Islet of Langerhans (tissue), 1 donor: ENCODE measurements around the gene DKK3.

Experiments
- FAIRE-seq: peaks from one replicate; lab custom pipeline; 2011; peaks lifted over from hg19 to GRCh38; lab: Jason Lieb, UNC

DKK3 gene

DNA sequence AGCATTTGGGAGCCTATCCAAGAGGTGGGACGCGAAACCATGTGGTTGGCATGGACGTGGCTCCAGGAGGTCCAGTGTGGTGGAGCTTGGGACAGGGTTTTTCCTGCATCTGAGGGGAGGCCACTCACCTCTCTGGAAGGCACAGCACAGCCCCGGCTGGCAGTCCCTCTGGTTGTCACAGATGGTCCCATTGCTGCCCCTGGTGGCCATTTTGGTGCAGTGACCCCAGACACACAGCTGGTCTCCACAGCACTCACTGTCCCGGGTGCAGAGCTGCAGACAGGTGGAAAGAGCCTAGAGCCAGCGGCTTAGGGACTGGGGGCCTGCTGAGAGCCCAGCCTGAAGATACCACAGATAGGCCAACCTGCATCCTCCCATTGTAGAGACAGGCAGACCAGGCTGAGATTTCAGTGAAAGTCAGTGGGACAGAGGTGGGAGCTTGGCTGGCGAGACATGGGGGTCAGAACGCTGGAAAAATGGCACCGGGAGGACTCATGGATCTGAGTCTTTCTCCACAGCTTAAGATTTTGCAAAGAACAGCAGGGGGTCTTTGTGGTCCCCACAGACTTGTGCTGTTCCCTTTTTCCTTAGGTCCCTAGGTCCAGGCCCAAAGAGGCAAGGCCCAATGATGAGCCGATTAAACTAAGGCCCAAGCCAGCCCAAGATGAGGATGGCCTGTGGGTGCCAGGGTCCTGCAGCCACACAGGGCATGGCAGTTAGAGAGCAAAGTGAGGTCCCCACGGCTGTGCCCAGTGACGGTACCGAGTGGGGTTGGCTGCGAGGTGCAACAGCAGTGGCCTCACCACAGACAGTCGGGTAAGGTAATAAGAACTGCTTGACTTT, 41.4 kb downstream of the DKK3 start:
- no peak for FAIRE-seq

DNA sequence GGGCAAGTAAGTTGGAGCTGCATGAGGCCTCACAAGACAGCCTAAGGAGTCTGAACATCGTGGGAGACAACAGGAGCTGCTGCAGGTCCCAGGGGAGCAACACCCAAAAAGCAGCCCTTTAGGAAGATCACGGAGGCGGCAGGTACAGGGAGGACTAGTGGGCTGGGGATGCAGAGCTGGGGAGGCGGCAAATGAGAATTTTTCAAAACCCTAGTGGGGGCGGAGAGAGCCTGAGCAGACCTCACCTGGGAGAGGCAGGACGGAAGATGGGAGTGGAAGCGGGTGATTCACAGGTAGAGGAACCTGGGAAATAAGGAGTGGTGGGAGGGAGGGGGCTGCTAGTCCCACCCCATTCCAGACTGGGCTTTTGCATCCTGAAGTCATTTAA, 42.1 kb downstream of the DKK3 start:
- FAIRE-seq = no peak

DNA sequence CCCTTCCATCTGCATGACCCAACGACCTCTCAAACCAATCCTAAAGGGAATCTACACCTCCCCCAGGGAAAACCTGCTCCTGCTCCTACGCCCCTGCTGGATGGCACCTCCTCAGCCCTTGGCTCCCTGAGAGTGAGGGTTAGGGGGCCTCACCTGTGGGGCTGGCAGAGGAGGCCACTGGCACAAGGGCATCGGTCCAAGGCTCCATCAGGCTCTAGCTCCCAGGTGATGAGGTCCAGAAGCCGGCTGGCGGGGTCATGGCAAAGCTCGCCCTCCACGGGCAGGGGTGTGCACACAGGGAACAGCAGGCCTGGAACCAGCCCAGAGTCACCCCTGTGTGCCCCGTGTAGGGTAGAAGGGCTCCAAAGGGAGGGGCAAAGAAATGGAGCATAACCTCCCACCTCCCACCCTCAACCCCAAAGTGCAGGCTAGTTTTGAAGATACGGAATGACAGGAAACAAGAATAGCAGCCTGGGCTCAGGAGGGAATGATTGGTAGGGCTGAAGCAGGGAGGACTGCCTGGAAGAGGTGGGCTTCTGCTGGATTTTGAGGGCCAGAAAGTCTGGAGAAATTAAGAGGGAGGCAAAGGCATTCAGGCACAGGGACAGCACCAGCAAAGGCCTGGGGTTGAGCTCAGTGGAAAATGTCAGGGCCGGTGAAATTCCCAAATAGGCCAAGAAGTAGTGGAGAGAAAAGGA, 42.6 kb downstream of the DKK3 start:
- no peak for FAIRE-seq

DNA sequence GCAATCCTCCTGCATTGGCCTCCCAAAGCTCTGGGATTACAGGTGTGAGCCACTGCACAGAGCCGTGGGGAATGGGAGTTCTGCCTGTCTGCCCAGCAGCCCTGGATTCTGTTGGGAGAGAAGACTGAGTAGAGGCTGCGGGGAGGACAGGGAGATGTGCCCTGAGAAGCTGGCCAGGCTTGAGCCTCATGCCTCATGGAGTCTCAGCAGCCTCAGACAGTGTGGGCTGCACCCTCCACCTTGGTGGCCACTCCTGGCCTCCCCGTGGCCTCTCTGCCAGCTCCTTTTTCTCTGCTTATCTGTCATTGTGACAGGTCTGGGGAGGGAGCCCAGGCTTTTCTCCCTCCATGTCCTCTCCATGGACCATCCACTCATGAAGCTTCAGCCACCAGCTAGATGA, 43.2 kb downstream of the DKK3 start:
- no peak for FAIRE-seq

DNA sequence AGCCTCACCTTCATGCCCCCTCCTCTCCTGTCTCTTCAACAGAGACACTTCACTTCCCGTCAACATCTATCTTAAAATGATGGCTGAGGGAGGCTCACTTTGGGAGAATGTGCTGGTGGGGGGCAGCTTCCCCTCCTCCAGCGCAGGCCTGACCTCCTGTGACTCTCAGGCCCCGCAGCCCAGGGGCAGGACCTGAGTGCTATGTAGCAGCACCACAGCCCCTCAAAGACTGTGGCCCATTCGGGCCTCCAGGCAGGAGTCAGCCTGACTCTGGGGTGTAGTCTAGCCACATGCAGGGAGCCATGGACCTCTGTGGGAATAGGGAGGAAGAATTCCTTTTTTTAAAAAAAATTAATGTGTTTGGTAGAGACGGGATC, 43.7 kb downstream of the DKK3 start:
- no peak for FAIRE-seq

DNA sequence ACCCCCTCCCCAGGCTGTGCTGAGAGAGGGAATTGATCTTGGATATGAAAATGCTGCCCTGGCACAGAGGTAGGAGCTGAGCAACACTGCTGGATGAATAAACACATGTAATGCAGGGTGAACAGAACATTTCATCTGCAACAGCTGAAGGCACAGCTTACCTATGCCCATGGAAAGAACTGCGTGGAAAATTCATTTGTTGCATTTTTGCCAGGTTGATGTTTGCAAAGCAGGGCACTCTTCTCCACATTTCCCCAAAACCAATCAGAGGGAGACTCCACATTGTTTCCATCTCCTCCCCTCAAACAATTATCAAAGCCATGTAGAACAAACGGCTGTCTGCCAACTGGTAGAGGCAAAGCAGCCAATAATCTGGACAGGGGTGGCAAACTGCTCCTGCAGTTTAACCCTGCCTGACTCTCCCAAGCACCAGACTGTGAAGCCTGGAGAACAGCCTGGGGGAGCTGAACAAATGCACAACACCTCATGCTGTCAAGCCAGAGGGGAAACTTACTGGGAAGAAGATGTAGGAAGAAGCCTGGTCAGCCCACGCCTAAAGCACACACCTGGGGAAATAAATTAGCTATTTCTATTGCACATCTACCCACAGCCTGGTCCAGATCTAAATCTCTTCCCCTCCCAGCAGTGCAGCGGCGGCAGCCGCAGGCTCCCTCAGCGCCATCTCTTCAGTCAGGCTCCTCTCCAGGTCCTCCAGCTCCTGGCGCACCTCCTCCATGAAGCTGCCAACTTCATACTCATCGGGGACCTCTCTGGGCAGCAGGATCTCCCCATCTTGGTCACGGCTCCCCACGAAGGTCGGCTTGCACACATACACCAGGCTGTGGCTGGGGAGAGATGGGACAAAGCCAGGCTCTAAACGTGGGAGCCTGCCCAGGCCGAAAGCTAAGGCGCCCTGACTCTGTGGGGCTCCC, 44.3 kb downstream of the DKK3 start:
- no peak for FAIRE-seq

DNA sequence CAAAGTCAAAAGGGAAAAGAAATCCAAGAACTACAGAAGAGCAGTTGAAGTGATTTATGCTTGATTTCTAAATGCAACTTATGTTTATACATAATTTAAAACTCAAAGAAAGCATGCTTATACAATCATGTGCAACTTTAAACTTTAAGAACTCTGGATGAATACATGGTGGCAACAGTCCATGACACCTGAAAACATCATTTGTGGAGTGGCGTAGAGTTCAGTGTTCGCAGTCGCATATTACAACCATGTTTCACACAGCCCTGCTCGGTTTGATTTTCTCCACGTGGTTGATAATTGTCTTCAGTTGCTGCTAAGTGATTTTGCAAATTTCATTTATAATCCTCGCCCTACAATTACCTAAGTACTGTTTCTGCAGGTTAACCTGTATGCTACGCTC, 45.4 kb downstream of the DKK3 start:
- FAIRE-seq = no peak

DNA sequence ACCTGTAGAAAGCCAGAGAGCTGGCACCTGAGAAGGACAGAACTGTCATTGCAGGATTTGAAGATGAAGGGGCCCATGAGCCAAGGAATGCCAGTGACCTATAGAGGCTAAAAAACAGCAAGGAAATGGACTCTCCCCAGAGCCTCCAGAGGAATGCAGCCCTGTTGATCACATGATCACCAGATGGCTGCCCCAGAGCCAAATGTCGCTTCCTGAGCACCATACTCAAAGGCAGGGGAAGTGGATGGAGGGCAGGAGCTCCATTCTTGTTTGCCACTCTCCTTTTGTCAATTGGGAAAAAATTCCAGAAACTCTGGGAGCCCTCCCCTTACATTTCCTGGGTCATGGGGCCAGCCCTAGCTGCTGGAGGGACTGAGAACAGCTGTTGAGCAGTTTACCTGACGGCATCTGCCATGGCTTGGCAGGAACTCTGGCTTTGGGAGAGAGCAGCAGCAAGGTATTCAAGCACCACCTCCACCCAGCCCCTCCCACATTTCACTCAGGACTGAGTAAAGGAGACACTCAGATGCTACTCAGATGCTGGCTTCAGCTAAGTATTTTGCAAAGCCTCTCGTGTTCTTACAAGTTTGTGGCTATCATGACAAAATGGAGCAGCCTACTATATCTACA, 46.9 kb downstream of the DKK3 start:
- FAIRE-seq = no peak

GRCh38 chr11:11960687-11961086, 47.7 kb downstream of the DKK3 start:
- FAIRE-seq = no peak

DNA sequence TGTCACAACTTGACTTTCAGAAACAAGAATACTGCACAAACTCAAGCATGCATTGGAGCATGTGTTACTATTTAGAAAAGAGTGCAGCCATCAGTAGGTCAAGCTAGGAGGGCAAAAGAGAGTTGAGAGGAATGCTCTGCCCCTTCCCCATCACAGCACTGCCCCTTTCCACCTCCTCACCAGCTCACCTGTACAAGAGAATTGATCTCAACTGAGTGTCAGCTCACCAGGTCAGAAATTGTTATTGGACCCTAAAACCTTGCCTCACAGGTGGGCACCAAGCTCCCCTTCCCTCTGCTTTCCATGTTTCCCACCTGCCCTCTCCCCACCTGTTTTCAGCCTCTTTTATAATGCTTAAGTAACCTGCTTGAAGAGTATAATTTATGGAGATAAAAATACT, 48.8 kb downstream of the DKK3 start:
- no peak for FAIRE-seq

- no peak for FAIRE-seq
These were observed 49.8 kb downstream of the DKK3 start for GRCh38 chr11:11958403-11959231.

DNA sequence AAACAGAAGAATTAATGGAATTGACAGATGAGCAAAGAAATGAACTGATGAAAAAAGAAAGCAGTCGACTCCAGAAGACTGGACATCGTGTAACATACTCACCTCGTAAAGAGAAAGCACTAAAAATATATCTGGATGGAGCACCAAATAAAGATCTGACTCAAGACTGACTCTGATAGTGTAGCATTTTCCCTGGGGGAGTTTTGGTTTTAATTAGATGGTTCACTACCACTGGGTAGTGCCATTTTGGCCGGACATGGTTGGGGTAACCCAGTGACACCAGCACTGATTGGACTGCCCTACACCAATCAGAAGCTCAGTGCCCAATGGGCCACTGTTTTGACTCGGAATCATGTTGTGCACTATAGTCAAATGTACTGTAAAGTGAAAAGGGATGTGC, 52.4 kb downstream of the DKK3 start:
- no peak for FAIRE-seq

- FAIRE-seq = no peak
These were observed 56.4 kb downstream of the DKK3 start for GRCh38 chr11:11952036-11952435.

GRCh38 chr11:11949482-11949881, 58.9 kb downstream of the DKK3 start:
- FAIRE-seq = no peak

GRCh38 chr11:11948242-11948947, 60.0 kb downstream of the DKK3 start:
- FAIRE-seq = no peak

GRCh38 chr11:11947825-11948224, 60.6 kb downstream of the DKK3 start:
- peak; percentile 24 for FAIRE-seq

- no peak for FAIRE-seq
These were observed 61.5 kb downstream of the DKK3 start for GRCh38 chr11:11946878-11947277.

DNA sequence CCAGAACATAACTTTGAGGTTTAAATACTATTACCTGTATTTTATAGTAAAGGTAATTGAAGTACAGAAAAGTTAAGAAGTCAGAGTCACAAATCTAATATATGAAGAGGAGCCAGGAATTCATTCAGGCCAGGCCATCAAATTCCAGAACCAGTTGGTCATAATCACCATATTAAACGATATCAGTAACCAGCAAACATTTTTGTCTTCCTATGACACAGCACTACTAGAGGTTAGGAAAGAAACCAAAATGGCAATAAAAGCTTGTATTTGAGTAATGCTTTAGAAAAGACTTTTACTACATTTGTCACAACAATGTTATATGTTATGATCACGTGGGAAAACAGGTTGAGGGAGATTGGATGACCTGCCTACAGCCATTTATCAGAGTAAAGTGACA, 62.2 kb downstream of the DKK3 start:
- no peak for FAIRE-seq

GRCh38 chr11:11944444-11944843, 64.0 kb downstream of the DKK3 start:
- peak; percentile 30 for FAIRE-seq

- FAIRE-seq = no peak
These were observed 65.8 kb downstream of the DKK3 start for GRCh38 chr11:11942668-11943067.

- no peak for FAIRE-seq
These were observed 67.9 kb downstream of the DKK3 start for GRCh38 chr11:11940551-11940950.
